Activated naive CD4-positive, alpha-beta T cell (primary cell): ENCODE measurements around the gene ARMC3.
"Not testable (repeated sequence)": the region's sequence is repeated elsewhere in the genome, so short reads cannot be mapped to it uniquely, and the experiment has no call there.

Experiments
- DNase-seq, 4 experiments: peaks; one replicate each; lab custom pipeline; 2025; lab: John Stamatoyannopoulos, UW

The ARMC3 gene

GRCh38 chr10:22927661-22928403 lies at the start of gene ARMC3:
TSS of gene ARMC3 (plus strand) at chr10:22928053. CDS start at chr10:22931997, 3,944 bp downstream.
- DNase-seq, result peak in 3 of 4 experiments; percentile 17 to 57 (median 25)

DNA sequence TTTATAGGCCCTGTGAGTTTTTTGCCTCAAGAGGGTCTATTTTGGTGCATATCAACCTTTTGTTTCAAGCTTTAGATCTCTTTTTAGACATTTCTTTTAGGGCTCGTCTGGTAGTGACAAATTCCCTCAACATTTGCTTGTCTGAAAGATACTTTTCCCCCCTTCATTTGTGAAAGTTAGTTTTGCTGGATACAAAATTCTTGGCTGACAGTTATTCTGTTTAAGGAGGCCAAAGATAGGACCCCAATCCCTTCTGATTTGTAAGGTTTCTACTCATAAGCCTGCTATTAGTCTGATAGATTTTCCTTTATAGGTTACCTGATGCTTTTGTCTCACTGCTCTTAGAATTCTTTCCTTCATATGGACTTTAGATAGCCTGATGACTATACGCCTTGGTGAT lies 36.1 kb upstream of the ARMC3 start:
- no peak for DNase-seq

- DNase-seq, result no peak
Measured at GRCh38 chr10:22893781-22894180, 34.1 kb upstream of the ARMC3 start.

- DNase-seq, result no peak
Measured at GRCh38 chr10:22894714-22895113, 33.1 kb upstream of the ARMC3 start.

DNA sequence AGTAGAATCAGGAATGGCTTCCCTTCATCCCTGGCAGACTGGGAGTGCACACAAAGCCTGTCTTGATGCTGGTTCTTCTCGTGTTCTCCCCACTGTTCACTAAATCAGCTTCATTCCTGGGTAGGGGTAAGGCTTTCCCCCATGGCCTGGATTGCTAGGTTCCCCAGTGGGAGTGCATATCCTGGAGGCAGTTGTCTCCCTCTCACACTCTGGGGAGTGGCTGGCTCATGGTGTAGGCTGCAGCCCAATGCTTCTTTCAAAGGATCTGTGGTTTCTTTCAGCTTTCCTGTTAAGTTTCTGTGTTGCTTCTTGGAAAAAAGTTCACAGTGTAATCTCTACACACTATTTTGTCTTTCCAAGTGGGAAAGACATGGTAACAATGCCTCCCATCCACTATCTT lies 32.6 kb upstream of the ARMC3 start:
- DNase-seq, result no peak

DNA sequence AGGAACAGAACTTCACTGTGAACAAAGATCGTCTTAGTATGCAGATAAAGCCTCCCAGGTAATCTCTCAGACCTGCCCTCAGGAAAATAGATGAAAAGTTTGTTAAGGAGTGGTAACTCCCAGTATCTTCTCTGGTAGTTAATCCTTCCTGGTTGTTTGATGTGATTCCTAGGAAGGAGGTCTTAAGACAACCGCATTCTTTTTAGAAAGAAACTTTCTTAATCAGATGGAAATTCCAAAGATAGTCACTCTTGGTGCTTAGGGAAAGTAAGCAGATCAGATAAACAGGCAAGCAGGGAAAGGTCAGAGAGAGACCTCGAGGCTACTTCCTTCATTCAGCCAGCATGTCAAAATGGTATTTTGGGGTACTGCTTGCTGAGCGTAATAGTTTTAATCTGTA lies 30.5 kb upstream of the ARMC3 start:
- no peak for DNase-seq

DNA sequence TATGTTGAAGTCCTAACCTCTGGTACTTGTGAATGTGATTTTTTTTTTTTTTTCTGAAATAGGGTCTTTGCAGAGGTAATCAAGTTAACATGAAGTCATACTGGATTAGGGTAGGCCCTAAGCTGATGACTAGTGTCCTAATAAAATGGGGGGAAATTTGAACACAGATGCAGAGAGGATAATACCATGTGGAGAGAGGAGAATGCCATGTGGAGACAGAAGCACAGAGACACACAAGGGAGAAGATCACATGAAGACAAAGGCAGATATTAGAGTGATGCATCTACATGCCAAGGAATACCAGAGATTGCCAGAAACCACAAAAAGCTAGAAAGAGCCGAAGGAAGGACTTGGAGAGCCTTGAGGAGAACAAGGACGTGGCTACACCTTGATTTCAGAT lies 28.5 kb upstream of the ARMC3 start:
- DNase-seq, result no peak

GRCh38 chr10:22899775-22900174 lies 28.1 kb upstream of the ARMC3 start:
- DNase-seq, result no peak

GRCh38 chr10:22900841-22901601 lies 26.8 kb upstream of the ARMC3 start:
- no peak for DNase-seq

- DNase-seq, result not testable (repeated sequence)
Measured at GRCh38 chr10:22902147-22902546, 25.7 kb upstream of the ARMC3 start.

- no peak for DNase-seq
Measured at GRCh38 chr10:22903694-22904093, 24.2 kb upstream of the ARMC3 start.

DNA sequence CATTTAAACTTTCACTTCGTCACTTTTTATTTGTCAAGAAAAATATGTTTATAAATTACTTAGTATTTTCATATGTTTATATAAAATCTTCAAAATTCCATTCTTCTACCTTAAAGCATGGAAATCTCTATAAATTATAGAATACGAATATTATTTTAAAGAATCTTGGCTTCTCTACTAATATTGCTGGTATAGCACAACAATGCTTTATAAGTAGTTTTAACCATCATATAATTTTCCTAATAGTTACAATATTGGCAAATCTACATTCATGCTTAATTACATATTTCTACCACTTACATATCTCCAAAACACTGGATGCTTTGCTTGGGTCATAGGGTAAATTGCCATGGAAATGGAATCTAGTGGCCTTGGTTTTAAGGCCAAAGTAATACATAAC lies 21.1 kb upstream of the ARMC3 start:
- DNase-seq, result no peak

DNA sequence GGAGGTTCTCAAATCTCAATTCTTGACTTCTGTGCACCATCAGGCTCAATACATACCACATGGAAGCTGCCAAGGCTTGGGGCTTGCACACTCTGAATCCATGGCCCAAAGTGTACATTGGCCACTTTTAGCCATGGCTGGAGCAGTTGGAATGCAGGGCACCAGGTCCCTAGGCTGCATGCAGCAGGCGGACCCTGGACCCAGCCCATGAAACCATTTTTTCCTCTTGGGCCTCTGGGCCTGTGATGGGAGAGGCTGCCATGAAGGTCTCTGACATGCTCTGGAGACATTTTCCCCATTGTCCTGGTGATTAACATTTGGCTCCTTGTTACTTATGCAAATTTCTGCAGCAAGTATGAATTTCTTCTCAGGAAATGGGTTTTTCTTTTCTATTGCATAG lies 19.0 kb upstream of the ARMC3 start:
- DNase-seq, result no peak

DNA sequence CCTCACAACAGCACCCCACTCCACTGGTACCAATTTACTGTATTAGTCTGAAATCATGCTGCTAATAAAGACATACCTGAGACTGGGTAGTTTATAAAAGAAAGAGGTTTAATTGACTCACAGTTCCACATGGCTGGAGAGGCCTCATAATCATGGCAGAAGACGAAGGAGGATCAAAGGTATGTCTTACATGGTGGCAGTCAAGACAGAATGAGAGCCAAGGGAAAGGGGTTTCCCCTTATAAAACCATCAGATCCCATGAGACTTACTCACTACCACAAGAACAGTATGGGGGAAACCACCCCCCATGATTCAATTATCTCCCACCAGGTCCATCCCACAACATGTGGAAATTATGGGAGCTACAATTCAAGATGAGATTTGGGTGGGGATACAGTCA lies 18.2 kb upstream of the ARMC3 start:
- not testable (repeated sequence) for DNase-seq

DNA sequence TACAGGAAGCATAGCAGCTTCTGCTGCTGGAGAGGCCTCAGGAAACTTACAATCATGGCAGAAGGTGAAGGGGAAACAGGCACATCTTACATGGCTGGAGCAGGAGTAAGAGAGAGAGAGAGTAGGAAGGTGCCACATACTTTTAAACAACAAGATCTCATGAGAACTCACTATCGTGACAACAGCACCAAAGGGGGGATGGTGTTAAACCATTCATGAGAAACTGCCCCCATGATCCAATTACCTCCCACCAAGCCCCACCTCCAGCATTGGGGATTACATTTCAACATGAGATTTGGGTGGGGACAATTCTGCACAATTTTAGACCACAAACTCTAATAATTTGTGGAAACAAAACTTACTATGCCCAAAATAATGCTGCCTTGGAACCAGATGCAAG lies 16.8 kb upstream of the ARMC3 start:
- no peak for DNase-seq

DNA sequence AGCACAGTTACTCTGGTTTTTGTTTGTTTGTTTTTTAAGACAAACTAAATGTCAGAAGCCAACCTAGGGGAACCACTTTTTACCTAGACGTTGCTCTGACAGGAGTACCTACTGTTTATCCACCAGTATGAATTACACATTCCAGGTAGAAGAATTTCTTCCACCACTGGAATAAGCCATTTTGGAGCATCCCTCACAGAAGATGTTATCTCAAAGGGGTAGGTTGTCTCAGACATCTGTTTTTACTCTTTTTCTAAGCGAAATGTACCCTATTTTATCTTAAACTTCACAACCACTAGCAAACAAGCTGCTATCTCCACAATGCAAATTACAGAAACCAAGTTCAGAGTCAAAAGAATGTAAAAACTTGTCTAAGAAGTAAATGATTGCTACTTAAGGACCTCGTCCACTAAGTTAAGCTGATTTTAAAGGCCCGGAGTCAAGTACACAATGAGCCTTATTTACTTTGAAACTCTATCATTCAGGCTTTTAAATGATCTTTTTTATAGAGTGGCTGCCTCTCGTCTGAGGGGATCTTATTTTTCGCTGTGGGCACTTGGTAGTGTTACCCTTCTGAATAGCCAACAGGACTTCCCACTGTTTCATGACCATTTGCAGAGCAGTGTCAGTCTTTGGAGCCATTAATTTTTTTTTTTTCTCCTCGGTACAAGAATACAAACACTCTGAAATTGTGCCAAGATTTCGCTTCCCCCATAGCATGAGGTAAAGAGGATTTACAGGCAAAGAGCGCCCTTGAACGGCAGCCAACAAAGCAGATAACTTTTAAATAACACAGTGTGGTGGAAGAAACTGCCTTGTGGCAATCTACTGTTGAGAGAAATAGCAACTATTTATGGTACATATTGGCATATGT lies 15.7 kb upstream of the ARMC3 start:
- DNase-seq, result no peak

GRCh38 chr10:22912763-22913384 lies 15.0 kb upstream of the ARMC3 start:
- DNase-seq, result no peak

GRCh38 chr10:22913474-22914092 lies 14.3 kb upstream of the ARMC3 start:
- DNase-seq, result no peak

DNA sequence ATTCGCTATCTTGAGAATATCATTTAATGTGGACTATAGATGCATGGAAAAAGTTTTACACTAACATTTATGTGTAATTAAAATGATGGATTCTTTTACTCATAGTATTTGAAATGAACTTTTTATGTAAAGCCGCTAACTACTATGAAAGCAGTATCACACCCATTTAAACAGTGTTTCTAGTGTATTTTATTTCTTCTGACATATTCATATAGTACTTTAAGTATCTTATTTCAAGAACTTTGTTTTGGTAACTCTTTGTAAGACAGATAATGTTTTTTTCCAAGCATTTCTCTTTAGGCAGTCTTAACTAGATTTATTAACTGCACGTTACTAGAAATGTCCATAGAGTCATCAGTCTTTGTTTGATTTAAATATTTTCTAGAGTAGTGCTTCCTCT lies 12.5 kb upstream of the ARMC3 start:
- no peak for DNase-seq

DNA sequence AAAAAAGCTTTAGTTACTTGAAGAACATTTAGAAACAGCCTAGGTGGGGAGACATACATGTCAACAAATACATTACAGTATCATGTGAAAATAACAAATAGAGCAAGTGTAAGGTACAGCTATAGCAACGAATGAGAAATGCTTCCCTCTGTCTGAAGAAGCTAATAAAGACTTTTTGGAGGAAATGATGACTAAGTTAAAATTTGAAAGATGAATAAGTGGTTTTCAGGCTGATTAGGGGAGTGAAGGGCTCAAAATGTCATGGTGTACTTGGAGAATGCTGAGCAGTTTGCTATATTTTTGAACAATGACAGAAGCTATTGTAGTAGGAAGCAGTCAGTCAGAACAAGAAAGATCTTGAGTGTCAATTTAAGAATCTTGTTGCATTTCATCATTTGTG lies 2.8 kb upstream of the ARMC3 start:
- no peak for DNase-seq

DNA sequence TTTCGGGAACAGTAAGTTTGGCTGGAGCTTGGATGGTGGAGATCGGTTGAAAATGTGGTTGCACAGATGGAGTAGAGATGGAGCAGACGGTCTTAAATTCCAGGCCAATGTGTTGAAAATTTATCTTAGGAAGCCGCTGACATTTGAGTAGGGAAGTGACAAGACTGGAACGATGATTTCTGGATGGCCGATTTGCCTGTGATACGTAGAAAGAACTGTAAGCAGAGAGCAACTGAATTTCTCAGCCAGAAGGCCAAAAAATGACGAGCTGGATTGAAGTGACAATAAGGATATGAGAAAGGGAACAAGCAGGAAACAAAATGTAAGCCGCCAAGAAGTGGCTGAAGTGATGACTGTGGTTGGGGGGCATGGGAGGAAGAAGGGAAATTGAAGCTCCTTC lies 687 bp upstream of the ARMC3 start:
- DNase-seq, result no peak

DNA sequence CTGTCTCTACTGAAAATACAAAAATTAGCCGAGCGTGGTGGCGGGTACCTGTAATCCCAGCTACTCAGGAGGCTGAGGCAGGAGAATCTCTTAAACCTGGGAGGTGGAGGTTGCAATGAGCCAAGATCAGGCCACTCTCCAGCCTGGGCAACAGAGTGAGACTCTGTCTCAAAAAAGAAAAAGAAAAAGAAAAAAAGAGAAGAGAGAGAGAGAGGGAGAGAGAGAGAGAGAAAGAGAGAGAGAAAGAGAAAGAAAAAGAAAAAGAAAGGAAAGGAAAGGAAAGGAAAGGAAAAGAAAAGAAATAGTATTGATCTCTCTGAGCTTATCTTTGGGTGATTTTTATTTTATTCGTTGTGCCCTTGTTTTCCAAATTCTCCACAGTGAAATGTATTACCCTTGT lies 1.2 kb downstream of the ARMC3 start:
- not testable (repeated sequence) for DNase-seq
